HL-60 (cell line): ENCODE measurements around the gene MYH10.

Experiments
- POLR2AphosphoS5 ChIP-seq: IDR thresholded peaks from 2 replicates; pipeline ENCODE4 v1.6.1; 2012; ENCODE audit warnings: low read depth
- REST ChIP-seq: IDR thresholded peaks from 2 replicates; pipeline ENCODE4 v1.6.1; 2012; ENCODE audit warnings: low read depth; ENCODE audit not compliant: insufficient replicate concordance
- TF ChIP-seq, protein P1 (sequence below): IDR thresholded peaks from one replicate; pipeline ENCODE4 v1.5.1; 2011; ENCODE audit warnings: low read length, control low read depth, inconsistent platforms; ENCODE audit not compliant: insufficient read depth

GRCh38 chr17:8448310-8448709 lies 182.2 kb downstream of the MYH10 start:
- TF ChIP-seq, protein P1, sequence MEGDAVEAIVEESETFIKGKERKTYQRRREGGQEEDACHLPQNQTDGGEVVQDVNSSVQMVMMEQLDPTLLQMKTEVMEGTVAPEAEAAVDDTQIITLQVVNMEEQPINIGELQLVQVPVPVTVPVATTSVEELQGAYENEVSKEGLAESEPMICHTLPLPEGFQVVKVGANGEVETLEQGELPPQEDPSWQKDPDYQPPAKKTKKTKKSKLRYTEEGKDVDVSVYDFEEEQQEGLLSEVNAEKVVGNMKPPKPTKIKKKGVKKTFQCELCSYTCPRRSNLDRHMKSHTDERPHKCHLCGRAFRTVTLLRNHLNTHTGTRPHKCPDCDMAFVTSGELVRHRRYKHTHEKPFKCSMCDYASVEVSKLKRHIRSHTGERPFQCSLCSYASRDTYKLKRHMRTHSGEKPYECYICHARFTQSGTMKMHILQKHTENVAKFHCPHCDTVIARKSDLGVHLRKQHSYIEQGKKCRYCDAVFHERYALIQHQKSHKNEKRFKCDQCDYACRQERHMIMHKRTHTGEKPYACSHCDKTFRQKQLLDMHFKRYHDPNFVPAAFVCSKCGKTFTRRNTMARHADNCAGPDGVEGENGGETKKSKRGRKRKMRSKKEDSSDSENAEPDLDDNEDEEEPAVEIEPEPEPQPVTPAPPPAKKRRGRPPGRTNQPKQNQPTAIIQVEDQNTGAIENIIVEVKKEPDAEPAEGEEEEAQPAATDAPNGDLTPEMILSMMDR, result no peak
- no peak for TF ChIP-seq REST
- no peak for TF ChIP-seq POLR2AphosphoS5
